B cell (primary cell): ENCODE data around the gene RNFT2. TPM values are rescaled to one million over a fixed set of nuclear protein-coding genes. Genes with fewer than 3 reads are reported as not detected.

ENCODE experiments used
- ATAC-seq: fragments of 200-7000 bp; cut with Tn5 transposase; one replicate; pipeline ENCODE4 v1.10.0; 2021; ENCODE audit warnings: low read depth, mild to moderate bottlenecking, moderate number of reproducible peaks, moderate library complexity
- CTCF ChIA-PET: fragments of 350-600 bp; sonication (Branson Sonifier 250); formaldehyde crosslinking; loops from one replicate; lab custom pipeline; 2021; ENCODE audit warnings: antibody characterized with exemption, inconsistent platforms; lab: Charles Lee
- POLR2A ChIA-PET: fragments of 350-600 bp; sonication (Branson Sonifier 250); formaldehyde crosslinking; loops from one replicate; lab custom pipeline; 2021; ENCODE audit warnings: antibody characterized with exemption; lab: Charles Lee
- DNase-seq: peaks from one replicate; pipeline ENCODE4 v3.0.0; 2013
- H2AFZ ChIP-seq: 2 replicates; pipeline ENCODE4 v1.6.1; 2012; ENCODE audit warnings: mild to moderate bottlenecking, low read depth, low read length; ENCODE audit not compliant: insufficient read depth, poor library complexity, severe bottlenecking
- H3K27ac ChIP-seq, 2 donors: 1 replicate in 1 of 2; 2 replicates in 1 of 2; pipeline ENCODE4 v1.5.1; 2012 to 2013; ENCODE audit warnings: low read length in 2 of 2, mild to moderate bottlenecking in 2 of 2, moderate library complexity in 1 of 2
- H3K27me3 ChIP-seq, 4 experiments: fragments of 200-600 bp in 1 of 4; sonication (generic) in 1 of 4; replicated peaks in 1 of 4; 1 replicate in 2 of 4; 2 replicates in 2 of 4; pipeline versions ENCODE4 v1.6.1 to v1.7.0; 2013 to 2016; ENCODE audit warnings: low read length in 3 of 4, mild to moderate bottlenecking in 2 of 4, mixed read lengths in 1 of 4, moderate library complexity in 1 of 4; ENCODE audit not compliant: insufficient read depth in 4 of 4, control insufficient read depth in 3 of 4; ENCODE audit errors: control extremely low read depth in 1 of 4
- H3K36me3 ChIP-seq, 2 experiments: replicated peaks in 1 of 2; 1 replicate in 1 of 2; 2 replicates in 1 of 2; pipeline versions ENCODE4 v1.6.1 to v1.7.1; 2013; ENCODE audit warnings: low read length in 1 of 2; ENCODE audit not compliant: insufficient read depth in 2 of 2, control insufficient read depth in 1 of 2; ENCODE audit errors: control extremely low read depth in 1 of 2, extremely low read depth in 1 of 2
- H3K4me1 ChIP-seq, 2 donors: fragments of 200-600 bp in 1 of 2; sonication (generic) in 1 of 2; 1 replicate in 1 of 2; 2 replicates in 1 of 2; pipeline versions ENCODE4 v1.5.1 to v1.6.1; 2013 to 2017; ENCODE audit warnings: low read length in 2 of 2; ENCODE audit not compliant: control insufficient read depth in 2 of 2, insufficient read depth in 2 of 2
- H3K4me2 ChIP-seq: replicated peaks from 2 replicates; pipeline ENCODE3; 2012; ENCODE audit warnings: mild to moderate bottlenecking, low read depth, low read length; ENCODE audit not compliant: poor library complexity, severe bottlenecking
- H3K4me3 ChIP-seq, 5 experiments: fragments of 200-600 bp in 1 of 5; sonication (generic) in 1 of 5; 1 replicate in 3 of 5; 2 replicates in 2 of 5; pipeline versions ENCODE4 v1.5.1 to v1.7.0; 2011 to 2016; ENCODE audit warnings: low read length in 4 of 5, mild to moderate bottlenecking in 4 of 5, low read depth in 2 of 5, control low read depth in 1 of 5, moderate library complexity in 1 of 5; ENCODE audit not compliant: insufficient read depth in 1 of 5; ENCODE audit errors: control extremely low read depth in 1 of 5, extremely low read depth in 1 of 5
- H3K79me2 ChIP-seq: fragments of 200-600 bp; sonication (generic); one replicate; pipeline ENCODE4 v1.6.0; 2016; ENCODE audit warnings: low read length; ENCODE audit not compliant: control insufficient read depth, insufficient read depth
- H3K9ac ChIP-seq: fragments of 200-600 bp; sonication (generic); 2 replicates; pipeline ENCODE4 v1.6.1; 2017; ENCODE audit warnings: mild to moderate bottlenecking, low read length, moderate library complexity
- H3K9me3 ChIP-seq, 3 donors: one replicate each; pipeline versions ENCODE4 v1.6.1 to v1.7.1; 2013; ENCODE audit warnings: low read length in 2 of 3; ENCODE audit not compliant: control insufficient read depth in 2 of 3, insufficient read depth in 1 of 3; ENCODE audit errors: control extremely low read depth in 1 of 3
- H4K20me1 ChIP-seq: 2 replicates; pipeline ENCODE4 v1.6.0; 2012; ENCODE audit warnings: mild to moderate bottlenecking, low read length; ENCODE audit not compliant: insufficient read depth, control insufficient read depth, poor library complexity, severe bottlenecking
- H3K27ac Mint-ChIP-seq: one replicate; pipeline ENCODE4 v1.8.0; 2021; ENCODE audit warnings: mixed read lengths
- H3K27me3 Mint-ChIP-seq: one replicate; pipeline ENCODE4 v1.8.0; 2021; ENCODE audit warnings: mixed read lengths
- H3K4me1 Mint-ChIP-seq: one replicate; pipeline ENCODE4 v1.8.0; 2021; ENCODE audit warnings: mixed read lengths
- H3K4me3 Mint-ChIP-seq: one replicate; pipeline ENCODE4 v1.8.0; 2021; ENCODE audit warnings: mixed read lengths
- H3K9me3 Mint-ChIP-seq: one replicate; pipeline ENCODE4 v1.8.0; 2022; ENCODE audit warnings: mixed read lengths; ENCODE audit not compliant: insufficient read depth
- EZH2 ChIP-seq: IDR thresholded peaks from 2 replicates; pipeline ENCODE4 v1.6.1; 2012; ENCODE audit warnings: borderline replicate concordance, low read depth, mild to moderate bottlenecking, moderate library complexity, low read length; ENCODE audit not compliant: insufficient read depth, poor library complexity, severe bottlenecking
- WGBS: methylation state at CpG from one replicate; pipeline ENCODE4 v1.1.5; 2013; ENCODE audit warnings: missing lambda C conversion rate; ENCODE audit not compliant: insufficient coverage; 5-methylcytosine and 5-hydroxymethylcytosine counted together
- intact Hi-C: fragments of 100-400 bp; cut with micrococcal nuclease; formaldehyde crosslinking; loops from one replicate; pipeline ENCODE4 v1.10.0; 2022
- polyA plus RNA-seq: library from polyadenylated mRNA; depleted of rRNA; stranded (reverse); fragments of >200 nt; gene quantifications from 2 replicates; pipeline ENCODE4 v1.2.3, GENCODE V29; 2012
- total RNA-seq, 2 donors: library from RNA; stranded (reverse); fragments of 120-200 nt in 1 of 2; gene quantifications; 1 replicate in 1 of 2; 2 replicates in 1 of 2; pipeline versions ENCODE4 v1.2.3 to v1.2.4, GENCODE V29; 2013 to 2022
- TF ChIP-seq, protein P1 (sequence below): fragments of 200-600 bp; IDR thresholded peaks from one replicate; pipeline ENCODE4 v1.8.0; 2022; ENCODE audit warnings: antibody characterized with exemption, mild to moderate bottlenecking

RNFT2 gene
- total and polyA plus RNA-seq, 2 donors (not counting 1 experiment from before 2014, with no cell fraction given) = 5.2 to 18.2 TPM

DNA sequence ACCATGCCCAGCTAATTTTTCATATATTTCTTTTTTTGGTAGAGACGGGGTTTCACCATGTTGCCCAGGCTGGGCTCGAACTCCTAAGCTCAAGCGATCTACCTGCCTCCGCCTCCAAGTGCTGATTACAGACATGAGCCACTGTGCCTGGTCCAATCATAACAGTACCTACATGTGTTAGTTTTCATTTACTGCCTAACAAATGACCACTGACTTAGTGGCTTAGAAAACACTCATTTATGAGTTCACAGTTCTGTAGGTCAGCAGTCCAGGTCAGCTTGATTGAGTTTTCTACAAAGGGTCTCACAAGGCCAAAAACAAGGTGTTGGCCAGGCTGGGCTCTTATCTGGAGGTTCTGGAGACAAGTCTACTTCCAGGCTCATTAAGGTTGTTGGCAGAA is 60.6 kb downstream of the RNFT2 start:
- H3K27ac ChIP-seq = no peak overlapping the region
- H3K4me1 Mint-ChIP-seq = peaks cover 23% of the 10 kb centered on the region

DNA sequence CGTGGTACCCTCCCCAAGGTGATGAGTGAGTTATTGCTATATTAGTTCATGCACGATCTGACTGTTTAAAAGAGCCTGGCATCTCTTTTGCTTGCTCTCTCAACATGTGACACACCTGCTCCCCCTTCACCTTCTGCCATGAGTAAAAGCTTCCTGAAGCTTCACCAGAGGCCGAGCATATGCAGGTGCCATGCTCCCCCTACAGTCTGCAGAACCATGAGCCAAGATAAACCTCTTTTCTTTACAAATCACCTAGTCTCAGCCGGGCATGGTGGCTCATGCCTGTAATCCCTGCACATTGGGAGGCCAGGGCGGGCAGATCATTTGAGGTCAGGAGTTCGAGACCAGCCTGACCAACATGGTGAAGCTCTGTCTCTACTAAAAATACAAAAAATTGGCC is 61.8 kb downstream of the RNFT2 start:
- intact Hi-C loops = loop anchor here (5.0 kb wide), 1 partner anchor 63 kb away; the partner anchor contains the start of genes RNFT2 and SPRING1
- Histone ChIP-seq H3K9ac (no peak overlapping the region), H3K27me3 (no peaks in the 10 kb centered on the region), H3K36me3 (peaks cover 0 to 5% of the 10 kb centered on the region in 2 experiments), H3K27ac (no peak overlapping the region), H3K4me2 (no peak overlapping the region), H3K79me2 (no peaks in the 10 kb centered on the region), H3K4me3 (no peak overlapping the region), H3K9me3 (peaks cover 4 to 36% (median 22%) of the 10 kb centered on the region in 3 donors), H2AFZ (no peak overlapping the region), H4K20me1 (no peaks in the 10 kb centered on the region), H3K4me1 (peaks cover 27 to 36% of the 10 kb centered on the region in 2 donors)
- H3K27ac Mint-ChIP-seq = peak overlapping the region; percentile 70
- ChIA-PET CTCF (no interaction called here), POLR2A (no interaction called here)
- H3K27me3 Mint-ChIP-seq = no peaks in the 10 kb centered on the region
- no peak overlapping the region for H3K4me3 Mint-ChIP-seq
- 69% methylated on average over 4 of the region's 6 CpGs for WGBS
- TF ChIP-seq EZH2 = no peak
- TF ChIP-seq, protein P1, sequence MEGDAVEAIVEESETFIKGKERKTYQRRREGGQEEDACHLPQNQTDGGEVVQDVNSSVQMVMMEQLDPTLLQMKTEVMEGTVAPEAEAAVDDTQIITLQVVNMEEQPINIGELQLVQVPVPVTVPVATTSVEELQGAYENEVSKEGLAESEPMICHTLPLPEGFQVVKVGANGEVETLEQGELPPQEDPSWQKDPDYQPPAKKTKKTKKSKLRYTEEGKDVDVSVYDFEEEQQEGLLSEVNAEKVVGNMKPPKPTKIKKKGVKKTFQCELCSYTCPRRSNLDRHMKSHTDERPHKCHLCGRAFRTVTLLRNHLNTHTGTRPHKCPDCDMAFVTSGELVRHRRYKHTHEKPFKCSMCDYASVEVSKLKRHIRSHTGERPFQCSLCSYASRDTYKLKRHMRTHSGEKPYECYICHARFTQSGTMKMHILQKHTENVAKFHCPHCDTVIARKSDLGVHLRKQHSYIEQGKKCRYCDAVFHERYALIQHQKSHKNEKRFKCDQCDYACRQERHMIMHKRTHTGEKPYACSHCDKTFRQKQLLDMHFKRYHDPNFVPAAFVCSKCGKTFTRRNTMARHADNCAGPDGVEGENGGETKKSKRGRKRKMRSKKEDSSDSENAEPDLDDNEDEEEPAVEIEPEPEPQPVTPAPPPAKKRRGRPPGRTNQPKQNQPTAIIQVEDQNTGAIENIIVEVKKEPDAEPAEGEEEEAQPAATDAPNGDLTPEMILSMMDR = no peak
- no peak for ATAC-seq
- peaks cover 7% of the 10 kb centered on the region for H3K9me3 Mint-ChIP-seq
- DNase-seq = no peak
- peaks cover 36% of the 10 kb centered on the region for H3K4me1 Mint-ChIP-seq

More for the DNA sequence above, 60.6 kb downstream of the RNFT2 start:
- H3K4me2 ChIP-seq = no peak overlapping the region
- H3K27me3 ChIP-seq = no peaks in the 10 kb centered on the region
- WGBS = 81% methylated on average over 3 of the region's 4 CpGs
- peaks cover 0 to 5% of the 10 kb centered on the region in 2 experiments for H3K36me3 ChIP-seq
- H2AFZ ChIP-seq = no peak overlapping the region
- POLR2A ChIA-PET = no interaction called here
- peaks cover 15 to 24% of the 10 kb centered on the region in 2 donors for H3K4me1 ChIP-seq
- H3K27me3 Mint-ChIP-seq = no peaks in the 10 kb centered on the region
- DNase-seq (no peak), ATAC-seq (no peak)
- H4K20me1 ChIP-seq = no peaks in the 10 kb centered on the region
- H3K4me3 ChIP-seq = no peak overlapping the region
- H3K4me3 Mint-ChIP-seq = no peak overlapping the region
- TF ChIP-seq EZH2 = no peak
- TF ChIP-seq, protein P1 = no peak
- peaks cover 7% of the 10 kb centered on the region for H3K9me3 Mint-ChIP-seq
- intact Hi-C loops = no loop called here
- CTCF ChIA-PET = no interaction called here
- no peak overlapping the region for H3K9ac ChIP-seq
- H3K79me2 ChIP-seq = no peaks in the 10 kb centered on the region
- peaks cover 4 to 36% (median 22%) of the 10 kb centered on the region in 3 donors for H3K9me3 ChIP-seq
- H3K27ac Mint-ChIP-seq = peak overlapping the region; percentile 20
